Parathyroid adenoma (tissue), 2 donors: ENCODE results near the gene TMOD1.

Experiments used
- H2AFZ ChIP-seq: fragments of 300-600 bp; sonication (generic); one replicate; pipeline ENCODE4 v1.7.0; 2017; ENCODE audit warnings: antibody characterized with exemption, mild to moderate bottlenecking
- H3K27ac ChIP-seq: fragments of 300-600 bp; sonication (generic); one replicate; pipeline ENCODE4 v1.7.0; 2017
- H3K27me3 ChIP-seq: fragments of 300-600 bp; sonication (generic); one replicate; pipeline ENCODE4 v1.7.0; 2017; ENCODE audit warnings: low read length; ENCODE audit not compliant: control insufficient read depth, insufficient read depth
- H3K36me3 ChIP-seq: fragments of 300-600 bp; sonication (generic); one replicate; pipeline ENCODE4 v1.7.0; 2017; ENCODE audit warnings: low read length; ENCODE audit not compliant: control insufficient read depth, insufficient read depth
- H3K4me1 ChIP-seq: fragments of 300-600 bp; sonication (generic); one replicate; pipeline ENCODE4 v1.7.0; 2017; ENCODE audit warnings: control low read depth
- H3K4me2 ChIP-seq: fragments of 300-600 bp; sonication (generic); one replicate; pipeline ENCODE4 v1.7.0; 2017; ENCODE audit warnings: low read length
- H3K4me3 ChIP-seq: fragments of 300-600 bp; sonication (generic); one replicate; pipeline ENCODE4 v1.7.0; 2017; ENCODE audit warnings: low read depth, low read length
- H3K79me2 ChIP-seq: fragments of 300-600 bp; sonication (generic); one replicate; pipeline ENCODE4 v1.7.0; 2017; ENCODE audit warnings: control low read depth
- H3K9ac ChIP-seq: fragments of 300-600 bp; sonication (generic); one replicate; pipeline ENCODE4 v1.7.0; 2017; ENCODE audit warnings: mild to moderate bottlenecking
- H3K9me3 ChIP-seq: fragments of 300-600 bp; sonication (generic); one replicate; pipeline ENCODE4 v1.7.0; 2017; ENCODE audit warnings: low read length; ENCODE audit not compliant: control insufficient read depth
- TF ChIP-seq, protein P1 (sequence below): fragments of 300-600 bp; sonication (generic); IDR thresholded peaks from one replicate; pipeline ENCODE4 v1.7.0; 2017; ENCODE audit warnings: antibody characterized with exemption, mild to moderate bottlenecking
- donor health status: primary hyperparathyroidism.

The TMOD1 gene

DNA sequence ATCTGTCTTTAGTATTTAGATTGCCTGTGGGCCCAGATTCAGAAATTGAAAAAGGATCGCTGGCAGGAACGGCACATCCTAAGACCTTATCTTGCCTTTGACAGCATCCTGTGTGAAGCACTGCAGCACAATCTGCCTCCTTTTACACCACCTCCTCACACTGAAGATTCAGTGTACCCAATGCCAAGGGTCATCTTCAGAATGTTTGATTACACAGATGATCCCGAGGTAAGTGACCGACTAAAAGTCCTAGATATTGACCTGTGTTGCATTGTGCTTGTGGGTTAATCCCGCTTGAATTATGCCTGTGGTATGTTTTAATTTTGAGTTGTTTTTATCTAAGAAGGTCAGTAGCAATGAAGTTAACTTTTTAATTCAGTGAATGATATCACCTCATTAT, 146.5 kb downstream of the TMOD1 start:
- Histone ChIP-seq H3K9ac (no peak overlapping the region), H3K9me3 (no peaks in the 10 kb centered on the region), H3K27me3 (no peaks in the 10 kb centered on the region), H3K79me2 (peaks cover 3% of the 10 kb centered on the region), H3K4me2 (no peak overlapping the region), H3K4me1 (no peaks in the 10 kb centered on the region), H3K36me3 (no peaks in the 10 kb centered on the region), H3K27ac (no peak overlapping the region), H3K4me3 (no peak overlapping the region), H2AFZ (no peak overlapping the region)
- TF ChIP-seq, protein P1, sequence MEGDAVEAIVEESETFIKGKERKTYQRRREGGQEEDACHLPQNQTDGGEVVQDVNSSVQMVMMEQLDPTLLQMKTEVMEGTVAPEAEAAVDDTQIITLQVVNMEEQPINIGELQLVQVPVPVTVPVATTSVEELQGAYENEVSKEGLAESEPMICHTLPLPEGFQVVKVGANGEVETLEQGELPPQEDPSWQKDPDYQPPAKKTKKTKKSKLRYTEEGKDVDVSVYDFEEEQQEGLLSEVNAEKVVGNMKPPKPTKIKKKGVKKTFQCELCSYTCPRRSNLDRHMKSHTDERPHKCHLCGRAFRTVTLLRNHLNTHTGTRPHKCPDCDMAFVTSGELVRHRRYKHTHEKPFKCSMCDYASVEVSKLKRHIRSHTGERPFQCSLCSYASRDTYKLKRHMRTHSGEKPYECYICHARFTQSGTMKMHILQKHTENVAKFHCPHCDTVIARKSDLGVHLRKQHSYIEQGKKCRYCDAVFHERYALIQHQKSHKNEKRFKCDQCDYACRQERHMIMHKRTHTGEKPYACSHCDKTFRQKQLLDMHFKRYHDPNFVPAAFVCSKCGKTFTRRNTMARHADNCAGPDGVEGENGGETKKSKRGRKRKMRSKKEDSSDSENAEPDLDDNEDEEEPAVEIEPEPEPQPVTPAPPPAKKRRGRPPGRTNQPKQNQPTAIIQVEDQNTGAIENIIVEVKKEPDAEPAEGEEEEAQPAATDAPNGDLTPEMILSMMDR, result no peak
